HCT116 (cell line): ENCODE results near the gene ACER1. TPM values are rescaled to one million over a fixed set of nuclear protein-coding genes. Genes with fewer than 3 reads are reported as not detected.

Source experiments
- ATAC-seq: fragments of 200-7000 bp; cut with Tn5 transposase; 2 replicates; pipeline ENCODE4 v1.9.1; 2020; ENCODE audit warnings: mild to moderate bottlenecking, moderate library complexity
- BruUV-seq: library from RNA; stranded (reverse); fragments of 400-500 nt; replicated peaks from 2 replicates; lab custom pipeline; 2021; lab: Mats Ljungman, UMichigan
- CTCF ChIA-PET: fragments of 300-600 bp; sonication (Branson Sonifier 250); formaldehyde crosslinking; loops from one replicate; lab custom pipeline; 2021; ENCODE audit warnings: antibody characterized with exemption; lab: Charles Lee
- POLR2A ChIA-PET: fragments of 300-600, 350-600 bp; sonication (Branson Sonifier 250); formaldehyde crosslinking; loops from one replicate; lab custom pipeline; 2021; ENCODE audit warnings: antibody characterized with exemption; lab: Charles Lee
- RAD21 ChIA-PET, 2 experiments: fragments of 300-600 bp; sonication (Branson Sonifier 250); formaldehyde crosslinking; loops; one replicate each; lab custom pipeline; 2023; ENCODE audit warnings: low total read pairs in 2 of 2; ENCODE audit not compliant: uncharacterized antibody in 2 of 2, unreplicated experiment in 2 of 2, low non-redundant PET in 1 of 2; lab: Charles Lee
- DNase-seq: peaks from one replicate; pipeline ENCODE4 v3.0.0-alpha.2; 2010; ENCODE audit warnings: low read depth, low spot score
- H2AFZ ChIP-seq: fragments of 200-600 bp; shearing (Covaris generic), sonication (generic); 2 replicates; pipeline ENCODE4 v1.6.1; 2017; ENCODE audit warnings: low read depth, mixed run types, mixed read lengths, antibody characterized with exemption, low read length; ENCODE audit not compliant: poor library complexity, severe bottlenecking
- H3K27ac ChIP-seq: 2 replicates; pipeline ENCODE4 v1.5.1; 2012; ENCODE audit warnings: low read depth, low read length
- H3K27me3 ChIP-seq: fragments of 200-600 bp; sonication (generic); 2 replicates; pipeline ENCODE4 v1.6.1; 2016; ENCODE audit warnings: mixed run types, low read length, mixed read lengths; ENCODE audit not compliant: insufficient read depth
- H3K36me3 ChIP-seq, 2 experiments: fragments of 200-500 bp in 1 of 2; fragments of 200-600 bp in 1 of 2; sonication (Bioruptor generic) in 1 of 2; sonication (generic) in 1 of 2; 2 replicates each; pipeline versions ENCODE4 v1.5.1 to v1.6.1; 2014 to 2016; ENCODE audit warnings: low read length in 2 of 2, inconsistent platforms in 1 of 2, mixed read lengths in 1 of 2, mixed run types in 1 of 2; ENCODE audit not compliant: insufficient read depth in 2 of 2, control insufficient read depth in 1 of 2
- H3K4me1 ChIP-seq, 2 experiments: fragments of 200-600 bp in 1 of 2; sonication (generic) in 1 of 2; 2 replicates each; pipeline versions ENCODE4 v1.5.1 to v1.6.1; 2012 to 2017; ENCODE audit warnings: low read length in 2 of 2, inconsistent platforms in 1 of 2, mild to moderate bottlenecking in 1 of 2, mixed read lengths in 1 of 2, mixed run types in 1 of 2, moderate library complexity in 1 of 2; ENCODE audit not compliant: insufficient read depth in 2 of 2, control insufficient read depth in 1 of 2
- H3K4me2 ChIP-seq: fragments of 200-600 bp; sonication (generic); 2 replicates; pipeline ENCODE4 v1.6.1; 2017; ENCODE audit warnings: mixed run types, low read length, mixed read lengths
- H3K4me3 ChIP-seq, 2 experiments: fragments of 200-600 bp in 1 of 2; sonication (generic) in 1 of 2; replicated peaks in 1 of 2; 2 replicates each; pipeline ENCODE4 v1.5.1; 2011 to 2016; ENCODE audit warnings: low read length in 2 of 2, control low read depth in 1 of 2, low read depth in 1 of 2, mild to moderate bottlenecking in 1 of 2, mixed read lengths in 1 of 2, mixed run types in 1 of 2
- H3K79me2 ChIP-seq: fragments of 200-600 bp; sonication (generic); 2 replicates; pipeline ENCODE4 v1.6.1; 2017; ENCODE audit warnings: mild to moderate bottlenecking, mixed run types, low read length, moderate library complexity, mixed read lengths; ENCODE audit not compliant: insufficient read depth
- H3K9ac ChIP-seq: fragments of 200-600 bp; sonication (generic); 2 replicates; pipeline ENCODE4 v1.6.1; 2016; ENCODE audit warnings: low read length, mixed read lengths
- H3K9me2 ChIP-seq: fragments of 200-600 bp; sonication (generic), shearing (Covaris generic); 2 replicates; pipeline ENCODE4 v1.6.1; 2017; ENCODE audit warnings: mixed run types, mild to moderate bottlenecking, moderate library complexity; ENCODE audit not compliant: insufficient read depth
- H3K9me3 ChIP-seq, 2 experiments: fragments of 200-500 bp in 1 of 2; fragments of 200-600 bp in 1 of 2; sonication (Bioruptor generic) in 1 of 2; sonication (generic) in 1 of 2; 2 replicates each; pipeline ENCODE4 v1.6.1; 2014 to 2017; ENCODE audit warnings: low read length in 2 of 2, mixed read lengths in 2 of 2, inconsistent platforms in 1 of 2, low read depth in 1 of 2, mild to moderate bottlenecking in 1 of 2, mixed run types in 1 of 2, moderate library complexity in 1 of 2; ENCODE audit not compliant: control insufficient read depth in 1 of 2, insufficient read depth in 1 of 2
- H4K20me1 ChIP-seq: fragments of 200-600 bp; sonication (generic), shearing (Covaris generic); 2 replicates; pipeline ENCODE4 v1.6.1; 2017; ENCODE audit warnings: mixed run types, mild to moderate bottlenecking, moderate library complexity; ENCODE audit not compliant: insufficient read depth
- ATF3 ChIP-seq: IDR thresholded peaks from 2 replicates; pipeline ENCODE4 v1.6.1; 2012
- CEBPB ChIP-seq: IDR thresholded peaks from 2 replicates; pipeline ENCODE4 v1.6.1; 2012; ENCODE audit warnings: low read depth
- EGR1 ChIP-seq: IDR thresholded peaks from 2 replicates; pipeline ENCODE4 v1.6.1; 2012; ENCODE audit warnings: low read depth
- JUND ChIP-seq: IDR thresholded peaks from 2 replicates; pipeline ENCODE4 v1.6.1; 2012
- REST ChIP-seq: IDR thresholded peaks from 2 replicates; pipeline ENCODE4 v1.6.1; 2012; ENCODE audit warnings: low read depth
- SRF ChIP-seq: IDR thresholded peaks from 2 replicates; pipeline ENCODE4 v1.6.1; 2012; ENCODE audit warnings: low read depth
- TCF7L2 ChIP-seq: IDR thresholded peaks from 2 replicates; pipeline ENCODE4 v1.7.0; 2011; ENCODE audit warnings: borderline replicate concordance, inconsistent platforms; ENCODE audit not compliant: insufficient read depth, insufficient read length; ENCODE audit errors: extremely low read depth
- ZFX ChIP-seq: fragments of 450-650 bp; IDR thresholded peaks from 2 replicates; pipeline ENCODE4 v1.6.1; 2017
- intact Hi-C: fragments of 100-400 bp; cut with micrococcal nuclease; formaldehyde crosslinking; loops from 2 replicates; pipeline ENCODE4 v1.10.0; 2022
- total RNA-seq: library from RNA; stranded (reverse); gene quantifications from one replicate; pipeline ENCODE4 v1.2.1, GENCODE V29; 2021; ENCODE audit not compliant: unreplicated experiment
- TF ChIP-seq, protein P1 (sequence below): IDR thresholded peaks from 2 replicates; pipeline ENCODE4 v1.6.1; 2012
- TF ChIP-seq, protein P2 (sequence below): IDR thresholded peaks from 2 replicates; pipeline ENCODE4 v1.6.1; 2011; ENCODE audit warnings: mild to moderate bottlenecking, low read length, moderate library complexity; ENCODE audit not compliant: insufficient replicate concordance; ENCODE audit errors: extremely low read depth

ACER1 gene
- total RNA-seq, 1 experiment from 2014 or later: not detected

DNA sequence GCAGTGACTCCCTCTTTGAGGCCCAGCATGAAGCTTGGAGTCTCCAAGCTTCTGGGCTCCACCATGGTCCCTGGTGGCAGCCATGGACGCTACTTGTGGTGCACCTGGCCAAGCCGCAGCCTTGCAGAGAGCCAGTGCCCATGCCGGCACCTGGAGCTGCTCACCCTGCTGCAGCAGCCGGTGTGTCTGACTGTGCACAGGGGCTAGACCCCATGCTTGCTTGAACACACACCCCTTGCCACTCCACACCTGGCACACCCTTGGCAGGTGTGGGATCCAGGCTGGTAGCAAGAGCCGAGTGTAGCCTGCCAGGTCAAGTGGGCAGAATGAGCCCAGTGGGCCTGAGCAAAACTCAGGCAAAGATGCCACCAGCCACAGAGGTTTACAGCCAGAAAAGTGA lies 35.0 kb downstream of the ACER1 start:
- H3K36me3 ChIP-seq: no peaks in the 10 kb centered on the region
- H3K27ac ChIP-seq: no peak overlapping the region
- no peaks in the 10 kb centered on the region for H3K4me1 ChIP-seq
- no peaks in the 10 kb centered on the region for H3K9me2 ChIP-seq
- H3K9me3 ChIP-seq: peaks cover 6 to 14% of the 10 kb centered on the region in 2 experiments; a peak in 2 of 4 replicates
- H3K4me3 ChIP-seq: no peak overlapping the region
- CTCF ChIA-PET: interaction anchor here (1.1 kb wide), 1 partner anchor 172 kb away, joined by 5 read pairs; no protein-coding TSS in a partner anchor
- H4K20me1 ChIP-seq: no peaks in the 10 kb centered on the region
- POLR2A ChIA-PET: no interaction called here
- no peaks in the 10 kb centered on the region for H3K27me3 ChIP-seq
- ATAC-seq (no peak), DNase-seq (no peak)
- intact Hi-C loops: loop anchor here (5.0 kb wide), 1 partner anchor 171 kb away; no protein-coding TSS in a partner anchor
- no peak overlapping the region for H2AFZ ChIP-seq
- no peak overlapping the region for H3K4me2 ChIP-seq
- no TSS peak for BruUV-seq
- RAD21 ChIA-PET: no interaction called here
- no peaks in the 10 kb centered on the region for H3K79me2 ChIP-seq
- H3K9ac ChIP-seq: no peak overlapping the region
- TF ChIP-seq TCF7L2: no peak
- TF ChIP-seq, all 23 proteins: peak for 0

DNA sequence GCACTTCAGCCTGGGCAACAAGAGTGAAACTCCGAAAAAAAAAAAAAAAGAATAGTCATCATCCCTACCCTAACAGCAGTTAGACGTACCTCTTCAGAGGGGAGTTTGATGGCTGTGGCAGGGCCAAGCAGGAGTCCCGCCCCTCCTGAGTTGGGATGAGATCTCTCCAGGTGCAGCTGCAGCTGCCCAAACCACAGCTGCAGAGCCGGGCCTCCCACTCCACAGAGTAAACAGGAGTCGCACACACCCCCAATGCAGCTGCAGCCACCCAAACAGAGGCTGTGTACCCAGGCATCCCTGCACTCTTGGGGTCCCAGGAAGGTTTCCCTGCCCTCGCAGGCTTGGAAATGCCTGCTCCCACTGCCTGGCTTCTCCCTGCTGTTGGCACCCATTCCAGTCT lies 36.2 kb downstream of the ACER1 start:
- ChIA-PET POLR2A (no interaction called here), RAD21 (no interaction called here), CTCF (no interaction called here)
- H4K20me1 ChIP-seq: no peaks in the 10 kb centered on the region
- H3K79me2 ChIP-seq: no peaks in the 10 kb centered on the region
- no peak overlapping the region for H3K4me2 ChIP-seq
- DNase-seq (no peak), ATAC-seq (no peak)
- no peaks in the 10 kb centered on the region for H3K36me3 ChIP-seq
- no peak overlapping the region for H3K27ac ChIP-seq
- no TSS peak for BruUV-seq
- no peak overlapping the region for H3K9ac ChIP-seq
- intact Hi-C loops: loop anchor here (5.0 kb wide), 1 partner anchor 170 kb away; no protein-coding TSS in a partner anchor
- no peak overlapping the region for H2AFZ ChIP-seq
- no peaks in the 10 kb centered on the region for H3K9me2 ChIP-seq
- H3K4me1 ChIP-seq: no peaks in the 10 kb centered on the region
- TF ChIP-seq REST (no peak), ATF3 (no peak), ZFX (no peak), SRF (no peak), CEBPB (no peak), TCF7L2 (no peak), EGR1 (no peak), JUND (no peak)
- TF ChIP-seq, protein P1, sequence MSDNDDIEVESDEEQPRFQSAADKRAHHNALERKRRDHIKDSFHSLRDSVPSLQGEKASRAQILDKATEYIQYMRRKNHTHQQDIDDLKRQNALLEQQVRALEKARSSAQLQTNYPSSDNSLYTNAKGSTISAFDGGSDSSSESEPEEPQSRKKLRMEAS: no peak
- TF ChIP-seq, protein P2, sequence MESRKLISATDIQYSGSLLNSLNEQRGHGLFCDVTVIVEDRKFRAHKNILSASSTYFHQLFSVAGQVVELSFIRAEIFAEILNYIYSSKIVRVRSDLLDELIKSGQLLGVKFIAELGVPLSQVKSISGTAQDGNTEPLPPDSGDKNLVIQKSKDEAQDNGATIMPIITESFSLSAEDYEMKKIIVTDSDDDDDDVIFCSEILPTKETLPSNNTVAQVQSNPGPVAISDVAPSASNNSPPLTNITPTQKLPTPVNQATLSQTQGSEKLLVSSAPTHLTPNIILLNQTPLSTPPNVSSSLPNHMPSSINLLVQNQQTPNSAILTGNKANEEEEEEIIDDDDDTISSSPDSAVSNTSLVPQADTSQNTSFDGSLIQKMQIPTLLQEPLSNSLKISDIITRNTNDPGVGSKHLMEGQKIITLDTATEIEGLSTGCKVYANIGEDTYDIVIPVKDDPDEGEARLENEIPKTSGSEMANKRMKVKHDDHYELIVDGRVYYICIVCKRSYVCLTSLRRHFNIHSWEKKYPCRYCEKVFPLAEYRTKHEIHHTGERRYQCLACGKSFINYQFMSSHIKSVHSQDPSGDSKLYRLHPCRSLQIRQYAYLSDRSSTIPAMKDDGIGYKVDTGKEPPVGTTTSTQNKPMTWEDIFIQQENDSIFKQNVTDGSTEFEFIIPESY: no peak
- no peaks in the 10 kb centered on the region for H3K27me3 ChIP-seq
- H3K4me3 ChIP-seq: no peak overlapping the region
- peaks cover 9 to 23% of the 10 kb centered on the region in 2 experiments; a peak in 3 of 4 replicates for H3K9me3 ChIP-seq
